Fibroblast of lung (primary cell): ENCODE measurements around the gene EXOC6B. TPM values are rescaled to one million over a fixed set of nuclear protein-coding genes. Genes with fewer than 3 reads are reported as not detected.
A peak's percentile ranks its signal among the peaks of the same experiment; 100 is the strongest.
"Not testable (repeated sequence)": the region's sequence is repeated elsewhere in the genome, so short reads cannot be mapped to it uniquely, and the experiment has no call there.

Experiments used
- DNase-seq, 2 donors: peaks; one replicate each; pipeline versions ENCODE4 v3.0.0 to v3.0.0-alpha.2; 2010; ENCODE audit warnings: low read depth in 2 of 2
- H2AFZ ChIP-seq: 2 replicates; pipeline ENCODE4 v1.5.1; 2012; ENCODE audit warnings: low read length, control low read depth, inconsistent platforms
- H3K27ac ChIP-seq: 2 replicates; pipeline ENCODE4 v1.5.1; 2011; ENCODE audit warnings: low read length, control low read depth; ENCODE audit not compliant: insufficient read depth
- H3K27me3 ChIP-seq: 2 replicates; pipeline ENCODE4 v1.5.1; 2011; ENCODE audit warnings: mild to moderate bottlenecking, low read length; ENCODE audit not compliant: control insufficient read depth, insufficient read depth
- H3K36me3 ChIP-seq: 2 replicates; pipeline ENCODE4 v1.5.1; 2011; ENCODE audit warnings: low read length; ENCODE audit not compliant: control insufficient read depth, insufficient read depth
- H3K4me1 ChIP-seq: 2 replicates; pipeline ENCODE4 v1.5.1; 2011; ENCODE audit warnings: low read length; ENCODE audit not compliant: control insufficient read depth, insufficient read depth; ENCODE audit errors: extremely low read depth
- H3K4me2 ChIP-seq: 2 replicates; pipeline ENCODE4 v1.5.1; 2011; ENCODE audit warnings: low read length, control low read depth; ENCODE audit not compliant: insufficient read depth; ENCODE audit errors: extremely low read depth
- H3K4me3 ChIP-seq, 4 experiments: fragments of 200-600 bp in 1 of 4; sonication (generic) in 1 of 4; replicated peaks in 1 of 4; 2 replicates each; pipeline ENCODE4 v1.5.1; 2011 to 2016; ENCODE audit warnings: low read length in 4 of 4, low read depth in 3 of 4, mild to moderate bottlenecking in 3 of 4, control low read depth in 2 of 4, inconsistent platforms in 1 of 4, mixed read lengths in 1 of 4; ENCODE audit not compliant: insufficient read depth in 1 of 4; ENCODE audit errors: control extremely low read depth in 1 of 4
- H3K79me2 ChIP-seq: 2 replicates; pipeline ENCODE4 v1.5.1; 2012; ENCODE audit warnings: mild to moderate bottlenecking, low read length, inconsistent platforms; ENCODE audit not compliant: control insufficient read depth, insufficient read depth
- H3K9ac ChIP-seq: 2 replicates; pipeline ENCODE4 v1.5.1; 2011; ENCODE audit warnings: mild to moderate bottlenecking, low read length, control low read depth; ENCODE audit not compliant: insufficient read depth
- H3K9me3 ChIP-seq: 2 replicates; pipeline ENCODE4 v1.5.1; 2012; ENCODE audit warnings: low read depth, low read length; ENCODE audit not compliant: control insufficient read depth, insufficient read depth
- H4K20me1 ChIP-seq: 2 replicates; pipeline ENCODE4 v1.5.1; 2011; ENCODE audit warnings: low read length; ENCODE audit not compliant: control insufficient read depth, insufficient read depth; ENCODE audit errors: extremely low read depth
- EZH2 ChIP-seq: IDR thresholded peaks from 2 replicates; pipeline ENCODE4 v1.5.1; 2012; ENCODE audit warnings: low read length, control low read depth, mild to moderate bottlenecking; ENCODE audit errors: missing control alignments
- polyA plus RNA-seq, 2 donors: library from polyadenylated mRNA; depleted of rRNA in 1 of 2; stranded (reverse) in 1 of 2; unstranded in 1 of 2; fragments of >200 nt; gene quantifications; 2 replicates each; pipeline ENCODE4 v1.2.1, GENCODE V29; 2011 to 2012; ENCODE audit warnings: missing spikeins in 1 of 2
- total RNA-seq: library from RNA; depleted of rRNA; stranded (reverse); fragments of >200 nt; gene quantifications from 2 replicates; pipeline ENCODE4 v1.2.1, GENCODE V29; 2014
- TF ChIP-seq, protein P1 (sequence below), 2 donors: IDR thresholded peaks in 1 of 2; conservative IDR thresholded peaks in 1 of 2; 1 replicate in 1 of 2; 2 replicates in 1 of 2; pipeline ENCODE4 v1.5.1; 2011 to 2012; ENCODE audit warnings: low read length in 2 of 2, control low read depth in 1 of 2, inconsistent platforms in 1 of 2, low read depth in 1 of 2, mild to moderate bottlenecking in 1 of 2

Gene EXOC6B
- total and polyA plus RNA-seq, 2 donors (not counting 1 experiment from before 2014, with no cell fraction given) = 26.3 to 36.5 TPM

DNA sequence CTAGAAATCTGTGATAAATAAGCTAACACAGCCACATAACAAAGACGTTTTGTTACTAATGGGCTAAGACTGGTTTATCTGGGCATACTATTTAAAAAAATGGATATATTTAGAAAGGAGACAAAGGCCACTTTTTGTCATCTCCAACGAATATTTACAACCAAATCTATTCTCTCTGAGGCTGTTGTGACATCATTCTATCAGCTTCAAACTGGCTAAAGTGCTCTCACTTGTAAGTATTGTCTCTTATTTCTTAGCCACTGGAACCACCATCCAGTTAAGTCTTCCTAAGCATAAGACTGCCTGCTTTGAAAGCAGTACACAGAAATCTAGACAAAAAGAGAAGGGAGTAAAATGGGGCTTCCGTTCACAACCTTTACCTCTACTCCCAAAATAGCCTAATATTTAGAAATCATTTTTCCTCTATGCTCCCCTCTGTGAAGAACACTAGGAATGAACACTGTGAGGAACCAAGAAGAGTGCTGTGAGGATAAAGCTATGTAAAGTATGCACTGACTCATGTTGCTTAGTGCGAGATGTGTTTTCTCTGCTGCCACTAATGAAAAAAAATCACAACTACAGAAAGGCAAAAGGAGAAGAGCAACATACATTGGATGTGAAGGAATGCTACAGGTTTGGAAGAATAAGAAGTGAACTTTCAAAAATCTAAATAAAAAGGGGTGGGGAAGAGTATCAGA is 264.1 kb downstream of the EXOC6B start:
- Histone ChIP-seq H3K4me2 (peak overlapping the region; percentile 48), H4K20me1 (no peaks in the 10 kb centered on the region), H3K9me3 (no peaks in the 10 kb centered on the region), H2AFZ (no peak overlapping the region), H3K4me1 (peaks cover 2% of the 10 kb centered on the region), H3K4me3 (no peak overlapping the region), H3K27me3 (no peaks in the 10 kb centered on the region), H3K79me2 (no peaks in the 10 kb centered on the region), H3K36me3 (no peaks in the 10 kb centered on the region), H3K9ac (no peak overlapping the region), H3K27ac (no peak overlapping the region)
- TF ChIP-seq EZH2 = no peak
- TF ChIP-seq, protein P1, sequence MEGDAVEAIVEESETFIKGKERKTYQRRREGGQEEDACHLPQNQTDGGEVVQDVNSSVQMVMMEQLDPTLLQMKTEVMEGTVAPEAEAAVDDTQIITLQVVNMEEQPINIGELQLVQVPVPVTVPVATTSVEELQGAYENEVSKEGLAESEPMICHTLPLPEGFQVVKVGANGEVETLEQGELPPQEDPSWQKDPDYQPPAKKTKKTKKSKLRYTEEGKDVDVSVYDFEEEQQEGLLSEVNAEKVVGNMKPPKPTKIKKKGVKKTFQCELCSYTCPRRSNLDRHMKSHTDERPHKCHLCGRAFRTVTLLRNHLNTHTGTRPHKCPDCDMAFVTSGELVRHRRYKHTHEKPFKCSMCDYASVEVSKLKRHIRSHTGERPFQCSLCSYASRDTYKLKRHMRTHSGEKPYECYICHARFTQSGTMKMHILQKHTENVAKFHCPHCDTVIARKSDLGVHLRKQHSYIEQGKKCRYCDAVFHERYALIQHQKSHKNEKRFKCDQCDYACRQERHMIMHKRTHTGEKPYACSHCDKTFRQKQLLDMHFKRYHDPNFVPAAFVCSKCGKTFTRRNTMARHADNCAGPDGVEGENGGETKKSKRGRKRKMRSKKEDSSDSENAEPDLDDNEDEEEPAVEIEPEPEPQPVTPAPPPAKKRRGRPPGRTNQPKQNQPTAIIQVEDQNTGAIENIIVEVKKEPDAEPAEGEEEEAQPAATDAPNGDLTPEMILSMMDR (conservative IDR thresholded peaks at IDR 0.05 in 1 of 2, IDR thresholded peaks at IDR 0.05 in 1 of 2; ENCODE audit: low read depth in 1 of 2, low read length in 2 of 2) = no peak
- DNase-seq = peak; percentile 34 to 87

DNA sequence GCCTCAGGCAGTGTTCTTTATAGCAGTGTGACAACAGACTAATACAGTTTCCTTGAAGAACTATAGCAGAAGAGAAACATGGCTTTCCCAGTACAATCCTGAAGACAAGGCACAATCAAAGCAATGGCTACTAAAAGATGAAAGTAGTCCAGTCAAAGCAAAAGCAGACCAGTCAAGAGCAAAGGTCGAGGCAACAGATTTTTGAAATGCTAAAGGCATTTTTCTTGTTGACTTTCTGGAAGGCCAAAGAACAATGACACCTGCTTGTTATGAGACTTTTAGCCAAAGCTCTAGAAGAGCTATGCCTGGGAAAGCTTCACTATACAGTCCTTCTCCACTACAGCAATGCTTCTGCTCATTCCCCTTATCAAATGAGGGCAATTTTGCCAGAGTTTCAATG is 269.9 kb downstream of the EXOC6B start:
- Histone ChIP-seq H3K9ac (no peak overlapping the region), H3K9me3 (no peaks in the 10 kb centered on the region), H3K4me3 (no peak overlapping the region), H3K36me3 (no peaks in the 10 kb centered on the region), H3K27me3 (no peaks in the 10 kb centered on the region), H3K4me1 (no peaks in the 10 kb centered on the region), H3K79me2 (no peaks in the 10 kb centered on the region), H3K4me2 (no peak overlapping the region), H4K20me1 (no peaks in the 10 kb centered on the region), H2AFZ (no peak overlapping the region), H3K27ac (no peak overlapping the region)
- TF ChIP-seq, protein P1 (conservative IDR thresholded peaks at IDR 0.05 in 1 of 2, IDR thresholded peaks at IDR 0.05 in 1 of 2; ENCODE audit: low read depth in 1 of 2, low read length in 2 of 2) = no peak
- TF ChIP-seq EZH2 = no peak
- DNase-seq = no peak

DNA sequence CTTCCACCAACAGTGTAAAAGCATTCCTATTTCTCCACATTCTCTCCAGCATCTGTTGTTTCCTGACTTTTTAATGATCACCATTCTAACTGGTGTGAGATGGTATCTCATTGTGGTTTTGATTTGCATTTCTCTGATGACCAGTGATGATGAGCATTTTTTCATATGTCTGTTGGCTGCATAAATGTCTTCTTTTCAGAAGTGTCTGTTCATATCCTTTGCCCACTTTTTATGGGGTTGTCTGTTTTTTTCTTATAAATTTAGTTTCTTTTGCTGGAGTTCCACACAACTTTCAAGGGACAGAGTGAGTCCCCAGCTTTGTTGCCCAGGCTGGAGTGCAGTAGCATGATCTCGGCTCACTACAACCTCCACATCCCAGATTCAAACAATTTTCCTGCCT is 270.5 kb downstream of the EXOC6B start:
- not testable (repeated sequence) for H3K36me3 ChIP-seq, H3K27me3 ChIP-seq, H3K9me3 ChIP-seq, H3K4me3 ChIP-seq, H3K79me2 ChIP-seq, H3K4me2 ChIP-seq, H3K9ac ChIP-seq, H4K20me1 ChIP-seq, DNase-seq, H3K27ac ChIP-seq, H3K4me1 ChIP-seq, H2AFZ ChIP-seq

DNA sequence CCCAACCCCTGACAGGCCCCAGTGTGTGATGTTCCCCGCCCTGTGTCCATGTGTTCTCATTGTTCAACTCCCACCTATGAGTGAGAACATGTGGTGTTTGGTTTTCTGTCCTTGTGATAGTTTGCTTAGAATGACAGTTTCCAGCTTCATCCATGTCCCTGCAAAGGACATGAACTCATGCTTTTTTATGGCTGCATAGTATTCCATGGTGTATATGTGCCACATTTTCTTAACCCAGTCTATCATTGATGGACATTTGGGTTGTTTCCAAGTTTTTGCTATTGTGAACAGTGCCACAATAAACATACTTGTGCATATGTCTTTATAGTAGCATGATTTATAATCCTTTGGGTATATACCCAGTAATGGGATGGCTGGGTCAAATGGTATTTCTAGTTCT is 270.9 kb downstream of the EXOC6B start:
- not testable (repeated sequence) for H3K4me1 ChIP-seq, H4K20me1 ChIP-seq, H3K27ac ChIP-seq, H3K4me2 ChIP-seq, H3K36me3 ChIP-seq, H3K79me2 ChIP-seq, H3K4me3 ChIP-seq, H3K9me3 ChIP-seq, H3K9ac ChIP-seq, H3K27me3 ChIP-seq, H2AFZ ChIP-seq, DNase-seq
